Kidney (tissue), 14 donors: ENCODE measurements around the gene PTPRM. TPM values are rescaled to one million over a fixed set of nuclear protein-coding genes. Genes with fewer than 3 reads are reported as not detected.

Source experiments
- DNase-seq, 5 donors: peaks; one replicate each; pipeline ENCODE4 v3.0.0-alpha.2; 2013 to 2020
- FAIRE-seq: peaks from 2 replicates; lab custom pipeline; 2012; peaks lifted over from hg19 to GRCh38; lab: Jason Lieb, UNC
- H3K27ac ChIP-seq, 2 donors: one replicate each; pipeline ENCODE4 v1.7.0; 2013; ENCODE audit warnings: low read depth in 2 of 2, low read length in 2 of 2, inconsistent platforms in 1 of 2
- H3K27me3 ChIP-seq: one replicate; pipeline ENCODE4 v1.7.1; 2013; ENCODE audit warnings: low read length, inconsistent platforms; ENCODE audit not compliant: control insufficient read depth, insufficient read depth
- H3K36me3 ChIP-seq, 3 donors: one replicate each; pipeline versions ENCODE4 v1.7.0 to v1.7.1; 2013; ENCODE audit warnings: low read length in 3 of 3, control low read depth in 1 of 3, inconsistent platforms in 1 of 3; ENCODE audit not compliant: insufficient read depth in 3 of 3, control insufficient read depth in 2 of 3
- H3K4me1 ChIP-seq, 3 donors: one replicate each; pipeline versions ENCODE4 v1.7.0 to v1.7.1; 2013; ENCODE audit warnings: low read length in 3 of 3, inconsistent platforms in 1 of 3, low read depth in 1 of 3; ENCODE audit not compliant: control insufficient read depth in 2 of 3, insufficient read depth in 2 of 3
- H3K4me3 ChIP-seq, 3 donors: one replicate each; pipeline versions ENCODE4 v1.7.0 to v1.8.1; 2013; ENCODE audit warnings: low read length in 3 of 3, control low read depth in 1 of 3, inconsistent platforms in 1 of 3
- H3K9ac ChIP-seq, 3 donors: one replicate each; pipeline versions ENCODE4 v1.7.0 to v1.7.1; 2013; ENCODE audit warnings: low read length in 3 of 3, control low read depth in 1 of 3, inconsistent platforms in 1 of 3
- H3K9me3 ChIP-seq, 3 donors: one replicate each; pipeline versions ENCODE4 v1.7.0 to v1.7.1; 2013; ENCODE audit warnings: low read length in 3 of 3, control low read depth in 1 of 3, inconsistent platforms in 1 of 3; ENCODE audit not compliant: control insufficient read depth in 2 of 3, insufficient read depth in 1 of 3
- intact Hi-C: fragments of 100-400 bp; cut with DNase I; formaldehyde crosslinking; loops from one replicate; pipeline ENCODE4 v1.11.1; 2022
- polyA plus RNA-seq: library from polyadenylated mRNA; stranded (reverse); fragments of 350-450 nt; fragmentation: Illumina TruSeq; extraction: RNeasy Lipid Tissue Mini Kit (QIAGEN cat#74804); gene quantifications from one replicate; pipeline ENCODE4 v1.2.3, GENCODE V29; 2014; ENCODE audit warnings: low read depth, low replicate concordance; ENCODE audit not compliant: insufficient read depth
- total RNA-seq: library from RNA; stranded (reverse); fragmentation: NEBNext Ultra II Directional; extraction: Animal tissue kit (Norgen Biotek cat#: 25700); gene quantifications from one replicate; pipeline ENCODE4 v1.2.1, GENCODE V29; 2021
- TF ChIP-seq, protein P1 (sequence below): IDR thresholded peaks from 3 replicates; pipeline ENCODE4 v1.5.1; 2012; ENCODE audit warnings: mild to moderate bottlenecking, moderate library complexity, borderline replicate concordance; ENCODE audit not compliant: insufficient read depth; ENCODE audit errors: extremely low read depth
- donor health status: control.
- donor health status: control.
- donor health status: control.
- donor health status: control.
- donor health status: control.
- donor health status: DM: yes; HTN: yes; CAD: no.
- donor health status: Normal renal cell carcinoma (clear cell type).

The PTPRM gene
- total and polyA plus RNA-seq, 2 donors from 2014 or later, result 52.4 to 98.9 TPM

DNA sequence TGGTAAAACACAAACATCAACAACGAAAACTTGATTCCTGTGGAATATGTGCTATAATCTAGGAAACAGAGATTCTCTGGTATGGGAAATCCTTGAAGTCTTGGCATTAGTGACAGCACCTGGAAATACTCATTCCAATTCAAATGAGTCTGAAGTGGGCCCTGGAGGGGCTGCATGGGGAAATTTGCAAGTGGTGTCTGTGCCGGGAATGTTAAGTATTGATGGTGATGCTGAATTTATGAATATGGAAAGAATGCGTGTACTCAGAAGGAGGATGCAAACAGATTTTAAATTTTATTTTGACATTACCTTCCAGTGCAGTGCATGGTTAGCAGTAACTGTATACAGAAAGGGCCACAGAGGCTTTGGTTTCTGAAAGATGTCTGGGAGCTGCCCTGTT lies 37.2 kb downstream of the PTPRM start:
- no peak for FAIRE-seq
- Histone ChIP-seq H3K4me3 (no peak overlapping the region), H3K36me3 (no peaks in the 10 kb centered on the region), H3K4me1 (peaks cover 0 to 37% (median 12%) of the 10 kb centered on the region in 3 donors), H3K9me3 (no peaks in the 10 kb centered on the region), H3K27ac (no peak overlapping the region), H3K9ac (no peak overlapping the region), H3K27me3 (no peaks in the 10 kb centered on the region)
- intact Hi-C loops, result no loop called here
- no peak for DNase-seq
- TF ChIP-seq, protein P1, sequence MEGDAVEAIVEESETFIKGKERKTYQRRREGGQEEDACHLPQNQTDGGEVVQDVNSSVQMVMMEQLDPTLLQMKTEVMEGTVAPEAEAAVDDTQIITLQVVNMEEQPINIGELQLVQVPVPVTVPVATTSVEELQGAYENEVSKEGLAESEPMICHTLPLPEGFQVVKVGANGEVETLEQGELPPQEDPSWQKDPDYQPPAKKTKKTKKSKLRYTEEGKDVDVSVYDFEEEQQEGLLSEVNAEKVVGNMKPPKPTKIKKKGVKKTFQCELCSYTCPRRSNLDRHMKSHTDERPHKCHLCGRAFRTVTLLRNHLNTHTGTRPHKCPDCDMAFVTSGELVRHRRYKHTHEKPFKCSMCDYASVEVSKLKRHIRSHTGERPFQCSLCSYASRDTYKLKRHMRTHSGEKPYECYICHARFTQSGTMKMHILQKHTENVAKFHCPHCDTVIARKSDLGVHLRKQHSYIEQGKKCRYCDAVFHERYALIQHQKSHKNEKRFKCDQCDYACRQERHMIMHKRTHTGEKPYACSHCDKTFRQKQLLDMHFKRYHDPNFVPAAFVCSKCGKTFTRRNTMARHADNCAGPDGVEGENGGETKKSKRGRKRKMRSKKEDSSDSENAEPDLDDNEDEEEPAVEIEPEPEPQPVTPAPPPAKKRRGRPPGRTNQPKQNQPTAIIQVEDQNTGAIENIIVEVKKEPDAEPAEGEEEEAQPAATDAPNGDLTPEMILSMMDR, result no peak

- H3K36me3 ChIP-seq, result no peaks in the 10 kb centered on the region
- no peak overlapping the region for H3K4me3 ChIP-seq
- H3K4me1 ChIP-seq, result peaks cover 0 to 26% (median 12%) of the 10 kb centered on the region in 3 donors
- no peaks in the 10 kb centered on the region for H3K27me3 ChIP-seq
- no peak overlapping the region for H3K27ac ChIP-seq
- FAIRE-seq, result no peak
- H3K9ac ChIP-seq, result no peak overlapping the region
- no peaks in the 10 kb centered on the region for H3K9me3 ChIP-seq
- TF ChIP-seq, protein P1, result no peak
- intact Hi-C loops, result no loop called here
- DNase-seq, result no peak
Observed at GRCh38 chr18:7605705-7606104, 38.6 kb downstream of the PTPRM start.

- FAIRE-seq (no peak), DNase-seq (no peak)
- no peak overlapping the region for H3K9ac ChIP-seq
- intact Hi-C loops, result no loop called here
- no peak overlapping the region for H3K4me3 ChIP-seq
- peaks cover 0 to 22% (median 12%) of the 10 kb centered on the region in 3 donors for H3K4me1 ChIP-seq
- H3K27me3 ChIP-seq, result no peaks in the 10 kb centered on the region
- TF ChIP-seq, protein P1, result no peak
- H3K36me3 ChIP-seq, result no peaks in the 10 kb centered on the region
- H3K27ac ChIP-seq, result no peak overlapping the region
- no peaks in the 10 kb centered on the region for H3K9me3 ChIP-seq
Observed at GRCh38 chr18:7607540-7608173, 40.5 kb downstream of the PTPRM start.

DNA sequence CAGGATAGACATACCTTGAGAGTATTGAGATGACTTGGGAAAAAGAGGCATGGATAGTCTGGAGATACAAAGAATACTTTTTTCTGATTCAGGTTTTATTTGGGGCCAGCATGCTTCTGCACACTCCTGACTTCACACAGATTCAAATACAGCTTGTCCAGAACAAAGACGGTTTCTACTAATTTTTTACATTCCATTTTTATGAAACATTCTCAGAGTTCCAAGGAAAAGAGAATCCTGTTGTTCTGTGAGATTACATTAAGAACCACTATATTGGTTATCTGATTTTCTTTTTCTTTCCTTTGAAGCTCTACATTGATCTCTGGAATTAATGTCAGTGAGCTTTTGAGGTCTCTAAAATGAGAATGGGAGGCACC lies 41.0 kb downstream of the PTPRM start:
- Histone ChIP-seq H3K9ac (no peak overlapping the region), H3K4me1 (peaks cover 0 to 22% (median 12%) of the 10 kb centered on the region in 3 donors), H3K27me3 (no peaks in the 10 kb centered on the region), H3K27ac (no peak overlapping the region), H3K9me3 (no peaks in the 10 kb centered on the region), H3K36me3 (no peaks in the 10 kb centered on the region), H3K4me3 (no peak overlapping the region)
- intact Hi-C loops, result no loop called here
- no peak for FAIRE-seq
- no peak for DNase-seq
- TF ChIP-seq, protein P1, result no peak
